ENCODE data around the gene ACY1. TPM values are rescaled to one million over a fixed set of nuclear protein-coding genes. Genes with fewer than 3 reads are reported as not detected.

Gene ACY1
- total RNA-seq, 1 experiment from 2014 or later = 46.4 TPM

DNA sequence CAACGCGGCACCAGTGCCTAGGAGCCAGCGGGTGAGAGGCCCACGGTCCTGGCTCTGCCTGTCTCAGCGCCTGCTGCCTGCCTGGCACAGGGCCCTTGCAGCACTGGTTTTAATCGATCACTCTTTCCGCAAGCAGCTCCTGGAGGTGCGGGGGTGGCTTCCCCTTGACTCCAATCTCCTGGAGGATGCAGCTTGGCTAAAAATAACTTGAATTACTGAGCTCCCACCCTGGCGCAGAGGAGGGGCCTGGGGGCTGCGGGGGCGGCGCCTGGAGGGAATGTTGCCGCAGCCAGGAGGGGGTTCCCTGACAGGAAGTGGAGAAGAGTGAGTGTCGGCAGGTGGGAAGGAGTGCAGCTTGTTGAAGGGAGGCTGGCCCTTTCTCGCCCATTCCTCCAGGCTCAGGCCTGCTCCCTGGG is 22.2 kb downstream of the ACY1 start:
- Histone ChIP-seq H3K4me3 (no peak overlapping the region), H3K27me3 (no peaks in the 10 kb centered on the region), H3K36me3 (no peaks in the 10 kb centered on the region), H3K9me3 (no peaks in the 10 kb centered on the region)
- DNase-seq = no peak

DNA sequence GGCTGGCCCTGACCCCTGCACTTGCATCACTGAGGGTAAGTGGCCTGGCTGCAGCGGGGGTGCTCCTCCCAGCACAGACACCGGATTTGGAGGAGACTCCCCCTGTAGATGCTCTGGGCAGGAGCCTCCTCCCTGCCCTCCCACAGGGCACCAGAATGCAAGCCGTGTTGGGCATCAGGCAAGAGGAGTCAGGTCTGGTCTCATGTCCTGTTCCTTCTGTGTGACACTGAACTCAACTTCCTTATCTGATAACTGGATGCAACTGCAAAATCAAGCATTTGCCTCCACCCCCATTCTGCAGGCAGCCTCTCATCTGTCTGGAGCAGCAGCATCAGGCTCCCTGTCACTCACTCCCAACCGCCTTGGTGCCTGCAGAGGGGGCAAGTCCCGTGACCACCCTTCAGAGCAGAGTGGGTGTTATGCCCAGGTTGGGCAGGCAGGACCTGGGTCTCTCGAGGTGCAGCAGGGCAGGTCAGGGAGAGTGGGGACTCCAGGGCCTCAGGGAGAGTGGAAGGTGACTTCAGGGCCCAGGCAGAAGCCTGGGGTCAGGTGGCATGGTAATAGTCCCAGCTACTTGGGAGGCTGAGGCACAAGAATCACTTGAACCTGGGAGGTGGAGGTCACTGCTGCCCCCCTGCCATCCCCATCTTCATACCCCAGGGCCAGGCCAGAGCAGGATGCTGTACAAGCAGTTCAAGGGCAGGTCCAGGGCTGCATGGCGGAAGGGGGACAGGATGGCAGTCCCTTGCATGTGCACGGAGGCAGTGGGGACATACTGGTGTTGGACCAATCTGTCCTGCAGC is 22.9 kb downstream of the ACY1 start:
- Histone ChIP-seq H3K9me3 (no peaks in the 10 kb centered on the region), H3K4me3 (no peak overlapping the region), H3K36me3 (no peaks in the 10 kb centered on the region), H3K27me3 (no peaks in the 10 kb centered on the region)
- DNase-seq = no peak

DNA sequence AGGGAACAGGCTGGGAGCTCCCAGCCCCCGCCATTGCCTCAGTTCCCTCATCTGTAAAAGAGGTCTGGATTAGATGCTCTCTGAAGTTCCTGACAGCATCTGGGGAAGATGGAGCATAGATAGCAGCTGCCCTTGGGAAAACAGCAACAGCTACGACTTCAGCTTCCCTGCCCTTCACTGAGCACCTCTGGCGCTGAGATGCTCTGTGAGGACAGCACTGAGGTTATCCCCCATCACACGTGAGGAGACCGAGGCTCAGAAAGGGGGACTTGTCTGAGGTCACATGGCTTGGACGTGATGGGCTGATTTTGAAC is 23.4 kb downstream of the ACY1 start:
- Histone ChIP-seq H3K9me3 (no peaks in the 10 kb centered on the region), H3K36me3 (no peaks in the 10 kb centered on the region), H3K27me3 (no peaks in the 10 kb centered on the region), H3K4me3 (no peak overlapping the region)
- no peak for DNase-seq

DNA sequence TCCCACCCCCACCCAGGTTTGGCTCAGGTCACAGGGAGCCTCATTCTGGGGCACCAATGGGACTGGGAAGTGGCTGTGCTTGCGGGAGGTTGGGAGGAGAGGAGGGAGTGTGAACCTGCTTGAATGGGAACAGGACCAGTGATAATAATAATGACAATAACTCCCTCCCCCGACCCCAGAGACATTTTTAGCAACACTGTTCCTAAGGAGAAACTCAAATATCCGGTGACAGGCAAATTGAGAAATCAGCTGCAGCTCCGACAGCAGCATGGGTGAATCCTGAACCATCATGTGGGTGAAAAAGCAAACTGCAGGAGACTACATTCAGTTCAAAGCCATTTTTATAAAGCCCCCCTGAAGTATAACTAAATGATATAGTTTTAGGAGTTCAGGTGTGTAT is 24.0 kb downstream of the ACY1 start:
- Histone ChIP-seq H3K9me3 (no peaks in the 10 kb centered on the region), H3K4me3 (no peak overlapping the region), H3K27me3 (no peaks in the 10 kb centered on the region), H3K36me3 (no peaks in the 10 kb centered on the region)
- no peak for DNase-seq

DNA sequence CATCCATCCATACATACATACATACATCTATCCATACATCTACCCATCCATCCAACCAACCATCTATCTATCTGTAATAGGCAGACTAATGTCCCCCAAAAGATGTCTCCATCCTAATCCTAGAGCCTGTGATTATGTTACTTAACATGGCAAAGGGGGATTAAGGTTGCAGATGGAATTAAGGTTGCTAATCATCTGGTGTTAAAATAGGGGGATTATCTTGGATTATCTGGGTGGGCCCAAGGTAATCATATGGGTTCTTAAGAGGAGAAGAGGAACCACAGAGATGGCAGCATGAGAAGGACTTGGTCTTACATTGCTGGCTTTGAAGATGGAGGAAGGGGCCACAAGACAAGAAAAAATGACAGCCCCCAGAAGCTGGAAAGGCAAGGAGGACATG is 27.1 kb downstream of the ACY1 start:
- no peak for DNase-seq
- Histone ChIP-seq H3K4me3 (no peak overlapping the region), H3K9me3 (no peaks in the 10 kb centered on the region), H3K36me3 (no peaks in the 10 kb centered on the region), H3K27me3 (no peaks in the 10 kb centered on the region)

DNA sequence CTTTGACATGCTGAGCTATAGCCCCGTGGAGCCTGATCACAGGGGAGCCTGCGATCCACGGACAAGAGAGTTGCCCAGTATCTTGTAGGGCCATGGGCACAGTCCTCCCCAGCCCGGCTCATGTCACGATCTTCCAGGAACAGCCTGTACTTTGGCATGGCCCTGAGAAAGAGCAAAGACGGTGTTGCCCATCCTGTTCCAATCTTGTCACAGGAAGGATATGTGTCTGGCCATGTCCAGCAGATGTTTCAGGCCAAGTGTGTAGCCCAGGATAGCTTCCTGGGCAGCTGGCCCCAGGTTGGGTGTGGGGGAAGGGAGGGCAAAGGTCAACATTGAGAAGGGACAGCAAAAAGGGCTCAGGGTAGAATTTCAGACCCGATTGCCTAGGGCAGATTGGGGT is 29.4 kb downstream of the ACY1 start:
- H3K4me3 ChIP-seq = no peak overlapping the region
- no peaks in the 10 kb centered on the region for H3K27me3 ChIP-seq
- DNase-seq = no peak
- H3K36me3 ChIP-seq = no peaks in the 10 kb centered on the region
- H3K9me3 ChIP-seq = no peaks in the 10 kb centered on the region

DNA sequence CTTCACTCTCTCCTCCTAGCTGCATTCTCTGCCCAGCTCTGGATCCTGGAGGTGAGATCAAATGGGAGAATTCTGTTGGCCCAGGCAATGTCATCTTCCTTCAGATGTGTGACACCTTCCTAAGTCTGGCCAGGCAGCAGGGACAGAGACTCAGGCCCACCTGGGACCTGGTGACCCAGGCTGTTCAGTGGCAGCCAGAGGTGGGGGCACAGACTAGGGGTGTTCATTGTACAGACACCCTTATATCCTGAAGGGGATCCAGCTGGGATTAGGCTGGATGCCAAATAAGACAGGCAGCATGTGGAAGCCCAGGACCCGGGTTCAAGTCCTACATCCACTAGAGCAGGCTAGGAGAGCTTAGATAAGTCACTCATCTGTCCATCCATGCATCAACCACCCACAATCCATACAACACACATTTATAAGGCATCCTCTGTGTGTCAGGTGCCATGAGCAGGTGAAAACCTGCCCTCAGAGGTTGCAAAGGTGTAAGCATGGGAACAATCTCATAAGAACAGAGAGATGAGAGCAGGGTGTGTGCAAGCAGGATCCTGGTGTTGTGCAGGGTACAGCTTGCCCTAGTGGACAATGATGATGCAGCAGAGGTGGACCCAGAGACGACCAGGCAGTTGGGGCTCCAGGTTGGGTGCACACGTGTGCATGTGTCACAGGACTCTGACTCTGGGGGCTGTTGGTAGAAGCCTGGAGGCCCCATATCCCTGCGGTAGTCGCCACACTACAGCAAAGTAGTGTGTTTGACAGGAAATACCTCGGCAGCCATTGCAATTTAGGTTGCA is 30.7 kb downstream of the ACY1 start:
- no peaks in the 10 kb centered on the region for H3K9me3 ChIP-seq
- no peak overlapping the region for H3K4me3 ChIP-seq
- DNase-seq = no peak
- no peaks in the 10 kb centered on the region for H3K36me3 ChIP-seq
- H3K27me3 ChIP-seq = no peaks in the 10 kb centered on the region

DNA sequence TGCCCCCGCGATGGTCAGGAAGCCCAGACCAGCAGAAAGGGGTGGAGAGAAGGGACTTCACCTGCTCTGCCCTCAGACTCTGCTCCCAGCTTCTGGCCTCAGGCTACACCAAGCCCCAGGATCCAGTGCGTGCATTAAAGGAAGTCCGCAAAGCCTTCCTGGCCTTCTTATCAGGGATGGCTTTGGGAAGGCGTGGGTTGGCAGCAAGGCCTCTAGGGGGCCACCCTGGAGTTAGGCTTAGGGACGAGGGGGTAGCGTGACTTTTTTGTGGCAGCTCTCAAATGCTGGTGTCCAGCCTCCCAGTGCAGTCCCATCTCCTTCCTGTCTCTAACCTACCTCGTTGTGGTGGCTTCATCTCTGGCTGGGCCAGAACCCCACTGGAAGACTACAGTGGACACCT is 31.3 kb downstream of the ACY1 start:
- no peak for DNase-seq
- Histone ChIP-seq H3K4me3 (no peak overlapping the region), H3K9me3 (no peaks in the 10 kb centered on the region), H3K27me3 (no peaks in the 10 kb centered on the region), H3K36me3 (no peaks in the 10 kb centered on the region)

DNA sequence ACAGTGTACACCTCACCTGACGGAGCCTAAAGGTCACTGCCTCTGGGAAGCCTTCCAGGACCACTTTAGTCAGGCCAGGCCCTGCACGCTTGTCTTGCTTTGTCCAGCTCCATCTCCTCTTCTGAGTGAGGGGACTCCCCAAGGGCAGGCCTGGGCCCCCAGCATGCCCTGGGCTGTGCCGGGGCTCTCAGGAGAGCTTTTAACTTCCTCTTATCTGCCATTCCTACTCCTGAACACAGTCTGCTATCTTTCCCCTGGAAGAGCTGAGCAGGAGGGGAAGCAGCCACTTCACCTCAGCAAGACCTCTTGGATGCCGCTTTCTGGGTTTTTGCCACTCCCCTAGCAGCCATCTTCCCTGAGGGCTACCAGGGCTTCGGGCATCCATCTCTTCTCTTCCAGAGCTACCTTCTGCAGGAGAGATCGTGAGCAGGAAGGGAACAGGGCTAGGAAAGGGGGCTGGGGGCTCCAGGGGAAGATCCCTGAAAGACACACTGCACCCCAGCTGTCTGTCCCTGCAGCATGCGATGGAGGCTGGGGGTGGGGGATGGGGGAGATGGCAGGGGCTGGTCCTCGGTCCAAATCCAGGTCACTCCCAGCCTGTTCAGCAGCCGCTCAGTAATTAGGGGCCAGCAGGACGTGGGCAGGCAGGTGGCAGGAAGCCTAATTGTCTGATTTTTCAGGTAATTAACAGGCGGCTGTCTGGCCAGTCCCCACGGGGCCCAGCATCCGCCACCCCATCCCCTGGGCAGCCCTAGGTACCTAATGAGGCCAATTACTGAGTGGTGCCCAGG is 32.3 kb downstream of the ACY1 start:
- no peak for DNase-seq
- Histone ChIP-seq H3K4me3 (no peak overlapping the region), H3K9me3 (no peaks in the 10 kb centered on the region), H3K36me3 (no peaks in the 10 kb centered on the region), H3K27me3 (no peaks in the 10 kb centered on the region)

DNA sequence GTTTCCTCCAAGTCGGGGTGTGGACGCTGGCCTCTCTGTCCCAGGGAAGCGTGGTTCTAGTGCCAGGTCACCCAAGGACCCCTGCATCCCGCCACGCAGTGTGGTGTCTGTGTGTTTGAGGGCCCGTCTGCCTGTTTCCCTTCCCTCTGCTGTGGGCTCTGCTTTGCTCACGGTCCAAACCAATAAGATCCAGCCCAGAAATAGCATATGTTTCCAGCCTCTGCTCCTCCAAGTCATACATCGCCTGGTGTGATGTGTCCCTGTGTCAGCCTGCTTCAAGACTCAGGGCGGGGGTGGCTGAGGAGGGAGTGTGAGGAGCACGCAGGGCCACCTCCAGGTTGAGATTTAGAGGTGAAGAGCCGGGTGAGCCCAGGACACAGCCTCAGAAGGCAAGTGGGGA is 34.3 kb downstream of the ACY1 start:
- Histone ChIP-seq H3K4me3 (no peak overlapping the region), H3K36me3 (no peaks in the 10 kb centered on the region), H3K27me3 (no peaks in the 10 kb centered on the region), H3K9me3 (no peaks in the 10 kb centered on the region)
- DNase-seq = no peak

DNA sequence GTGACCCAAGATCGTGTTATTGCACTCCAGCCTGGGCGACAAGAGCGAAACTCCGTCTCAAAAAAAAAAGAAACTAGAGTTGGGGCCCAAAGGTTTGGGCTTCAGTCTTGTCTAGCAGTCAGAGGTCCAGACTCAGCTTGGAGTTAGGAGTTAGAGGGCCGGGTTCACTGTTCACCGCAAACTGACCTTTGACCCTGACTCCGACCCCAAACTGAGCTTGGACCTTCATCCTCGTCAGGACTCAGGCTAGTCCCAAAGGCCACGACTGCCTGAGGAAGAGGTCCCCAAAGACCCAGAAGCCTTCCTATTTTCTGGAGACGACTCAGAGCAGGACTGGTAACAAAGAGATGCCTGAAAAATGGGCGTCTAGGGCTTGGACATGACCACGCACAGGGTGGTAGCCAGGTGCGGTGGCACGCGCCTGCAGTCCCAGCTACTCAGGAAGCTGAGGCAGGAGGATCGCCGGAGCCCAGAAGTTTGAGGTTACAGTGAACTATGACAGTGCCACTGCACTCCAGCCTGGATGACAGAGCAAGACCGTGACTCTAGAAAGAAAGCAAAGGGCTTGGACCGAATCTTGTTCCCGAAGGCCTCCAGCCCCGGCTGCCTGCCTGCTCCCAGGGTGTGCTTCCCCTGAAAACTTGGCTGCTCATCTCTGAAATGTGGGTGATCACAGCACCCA is 35.1 kb downstream of the ACY1 start:
- Histone ChIP-seq H3K36me3 (no peaks in the 10 kb centered on the region), H3K4me3 (no peak overlapping the region), H3K9me3 (no peaks in the 10 kb centered on the region), H3K27me3 (no peaks in the 10 kb centered on the region)
- DNase-seq = no peak

DNA sequence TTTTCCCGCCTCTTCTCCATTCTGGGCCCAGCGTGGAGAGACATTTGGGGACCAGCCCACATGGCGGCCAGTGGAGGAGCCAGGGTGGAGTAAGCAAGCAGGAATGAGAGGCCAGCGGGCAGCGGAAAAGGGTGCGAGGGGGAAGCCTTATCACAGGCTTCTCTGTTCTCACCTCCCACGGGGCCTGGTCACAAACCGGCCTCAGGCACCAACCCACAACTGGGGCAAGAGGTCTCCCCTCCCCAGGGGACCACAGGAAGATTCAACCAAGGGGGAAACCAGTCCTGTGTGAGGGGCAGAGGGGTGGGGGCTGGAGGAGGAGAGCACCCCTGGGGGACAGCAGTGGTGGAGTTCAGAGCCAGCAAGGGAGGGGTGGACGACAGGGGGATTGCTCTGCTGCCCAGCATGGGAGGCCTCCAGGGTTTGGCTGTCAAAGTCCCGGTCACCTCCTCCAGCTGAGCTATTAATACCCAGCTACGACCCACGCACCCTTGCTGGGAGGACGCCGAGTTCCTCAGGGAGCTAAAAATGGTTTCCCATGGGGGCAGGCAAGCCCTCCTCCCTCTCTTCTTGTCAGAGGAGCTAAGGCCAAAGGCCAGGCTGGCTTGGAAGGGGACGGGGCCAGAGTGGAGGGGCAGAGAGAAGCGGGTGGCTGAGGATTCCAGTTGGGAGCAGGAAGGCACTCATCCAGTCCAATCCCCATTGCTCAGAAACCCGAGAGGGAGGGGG is 36.2 kb downstream of the ACY1 start:
- H3K9me3 ChIP-seq = no peaks in the 10 kb centered on the region
- H3K4me3 ChIP-seq = no peak overlapping the region
- no peaks in the 10 kb centered on the region for H3K36me3 ChIP-seq
- DNase-seq = no peak
- H3K27me3 ChIP-seq = no peaks in the 10 kb centered on the region

DNA sequence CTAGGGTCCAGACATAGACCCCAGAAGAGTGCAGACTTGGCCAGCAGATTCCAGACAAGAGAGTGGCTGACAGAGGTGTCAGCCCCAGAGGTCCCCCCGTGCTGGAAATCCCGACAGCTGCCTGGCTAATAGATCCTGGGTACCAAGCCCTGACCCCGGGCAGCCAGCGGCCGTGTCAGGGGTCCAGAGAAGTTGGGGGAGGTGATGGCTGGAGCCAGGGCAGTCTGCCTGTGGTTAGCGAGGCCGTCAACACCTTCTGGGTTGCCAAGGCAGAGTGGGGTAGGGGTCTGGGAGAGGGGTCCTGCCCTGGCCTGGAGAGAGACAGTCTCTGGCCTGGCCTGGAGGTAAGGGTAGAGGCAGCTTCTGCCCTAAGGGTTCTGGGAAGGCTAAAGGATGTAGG is 37.5 kb downstream of the ACY1 start:
- DNase-seq = no peak
- Histone ChIP-seq H3K36me3 (no peaks in the 10 kb centered on the region), H3K27me3 (no peaks in the 10 kb centered on the region), H3K4me3 (no peak overlapping the region), H3K9me3 (no peaks in the 10 kb centered on the region)

DNA sequence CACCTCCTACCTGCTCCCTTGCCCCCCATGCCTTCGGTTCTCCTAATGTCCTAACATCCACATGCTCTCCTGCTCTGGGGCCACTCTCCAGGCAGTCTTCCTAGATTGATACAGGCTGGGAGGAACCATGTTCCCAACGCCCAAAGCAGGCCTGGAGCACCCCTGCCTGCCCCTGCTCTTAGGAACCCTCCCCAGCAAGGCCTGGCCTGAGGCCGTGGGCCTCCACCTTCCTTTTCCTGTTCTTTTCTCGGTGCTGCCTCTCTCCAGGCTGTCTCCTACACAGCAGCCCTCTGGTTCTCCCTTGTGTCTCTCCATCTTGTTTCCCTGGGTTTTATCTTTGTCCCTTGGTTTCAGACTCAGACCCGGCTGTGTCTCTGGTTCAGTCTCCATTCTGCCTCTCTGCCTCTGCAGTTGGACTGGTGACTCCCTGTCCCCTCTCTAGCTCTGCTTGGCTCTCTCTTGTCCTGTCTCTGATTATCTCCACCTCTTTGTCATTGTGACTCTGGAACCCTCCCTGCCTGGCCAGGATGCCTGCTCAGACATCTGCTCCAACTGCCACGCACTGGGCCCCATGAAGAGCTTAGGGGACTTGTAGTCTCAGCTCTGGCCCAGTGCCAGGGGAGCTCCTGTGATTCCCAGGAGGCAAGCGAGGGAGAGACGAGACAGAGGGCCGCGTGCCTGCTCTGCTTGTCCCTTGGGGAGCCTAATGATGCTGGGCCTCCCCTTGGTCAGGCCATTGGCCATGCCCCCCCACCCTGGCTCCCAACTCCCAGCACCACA is 38.3 kb downstream of the ACY1 start:
- no peak for DNase-seq
- H3K36me3 ChIP-seq = no peaks in the 10 kb centered on the region
- H3K9me3 ChIP-seq = no peaks in the 10 kb centered on the region

DNA sequence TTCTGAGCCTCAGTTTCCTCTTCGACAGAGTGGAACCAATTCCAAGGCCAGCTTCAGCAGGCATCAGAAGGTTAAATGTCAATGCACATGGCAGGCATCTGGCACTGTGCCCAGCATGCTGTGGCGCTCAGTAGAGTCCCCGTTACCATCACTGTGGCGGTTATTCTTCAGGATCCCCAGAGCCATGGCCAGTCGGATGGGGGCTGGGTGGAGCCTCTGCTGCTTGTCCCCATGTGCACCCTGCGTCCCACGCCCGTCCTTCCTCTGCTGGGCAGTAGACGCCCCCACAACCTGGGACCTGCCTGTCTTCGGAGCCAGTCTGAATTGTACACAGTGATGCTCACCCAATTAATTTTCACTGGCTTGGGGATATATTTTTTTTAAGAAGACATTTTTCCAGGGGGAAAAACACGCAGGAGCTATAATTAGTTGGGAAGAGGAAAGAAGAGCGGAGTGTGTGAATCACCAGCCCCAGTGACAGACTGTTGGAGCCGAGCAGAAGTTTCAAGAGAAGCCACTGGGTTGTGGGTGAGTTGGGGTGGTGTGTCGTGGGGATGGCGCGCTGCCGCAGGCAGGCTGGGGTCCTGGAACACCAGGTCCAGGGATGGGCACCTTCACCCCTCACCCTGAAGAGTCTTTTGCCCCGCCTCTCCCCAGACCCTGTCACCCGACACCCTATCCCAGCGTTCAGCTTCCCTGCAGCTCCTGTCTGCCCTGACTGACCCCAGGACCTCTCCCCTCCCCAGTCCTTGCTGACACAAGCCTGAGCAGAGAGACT is 39.2 kb downstream of the ACY1 start:
- H3K27me3 ChIP-seq = no peaks in the 10 kb centered on the region
- DNase-seq = no peak
- no peaks in the 10 kb centered on the region for H3K9me3 ChIP-seq
- no peaks in the 10 kb centered on the region for H3K36me3 ChIP-seq
- no peak overlapping the region for H3K4me3 ChIP-seq

More for the DNA sequence above, 38.3 kb downstream of the ACY1 start:
- Histone ChIP-seq H3K4me3 (no peak overlapping the region), H3K27me3 (no peaks in the 10 kb centered on the region)
